ENCODE results near the gene CEP350. TPM values are rescaled to one million over a fixed set of nuclear protein-coding genes. Genes with fewer than 3 reads are reported as not detected.
A peak's percentile ranks its signal among the peaks of the same experiment; 100 is the strongest.

CEP350 gene
- total and polyA plus RNA-seq, 2 of the 13 experiments (the other 11 are each of a cell fraction or from before 2014, with no cell fraction given), result 7.6 to 35.9 TPM

- TF ChIP-seq ZNF367 (CRISPR knock-in tag; IDR thresholded peaks at IDR 0.05; ENCODE audit: borderline replicate concordance) (no peak), NKX3-1 (CRISPR knock-in tag; IDR thresholded peaks at IDR 0.05) (no peak), PCBP1 (IDR thresholded peaks at IDR 0.05; ENCODE audit: borderline replicate concordance, low read depth, low read length) (no peak), BCLAF1 (IDR thresholded peaks at IDR 0.05) (no peak), ZNF10 (CRISPR knock-in tag; IDR thresholded peaks at IDR 0.05; ENCODE audit: borderline replicate concordance, low read depth) (no peak), BCL6 (CRISPR knock-in tag; IDR thresholded peaks at IDR 0.05) (no peak; the same call in 1 of the 2 replicates), HIVEP1 (CRISPR knock-in tag; IDR thresholded peaks at IDR 0.05) (no peak), MED8 (CRISPR knock-in tag; IDR thresholded peaks at IDR 0.05; ENCODE audit: insufficient replicate concordance) (no peak), HNRNPH1 (optimal IDR thresholded peaks at IDR 0.05; ENCODE audit: low read depth, low read length) (no peak), ZBTB33 (CRISPR knock-in tag; IDR thresholded peaks at IDR 0.05) (peak; percentile 44; the same call in 1 of the 2 replicates), MED1 (CRISPR knock-in tag; IDR thresholded peaks at IDR 0.05) (peak; percentile 51; the same call in 1 of the 2 replicates), NFATC3 (CRISPR knock-in tag; IDR thresholded peaks at IDR 0.05) (0 out of 2 replicates have a peak, but pooled peaks have one; percentile 47), ZIK1 (CRISPR knock-in tag; IDR thresholded peaks at IDR 0.05; ENCODE audit: borderline replicate concordance, low read depth) (no peak), NFE2 (CRISPR knock-in tag; IDR thresholded peaks at IDR 0.05) (no peak)
- TF ChIP-seq, protein P1, sequence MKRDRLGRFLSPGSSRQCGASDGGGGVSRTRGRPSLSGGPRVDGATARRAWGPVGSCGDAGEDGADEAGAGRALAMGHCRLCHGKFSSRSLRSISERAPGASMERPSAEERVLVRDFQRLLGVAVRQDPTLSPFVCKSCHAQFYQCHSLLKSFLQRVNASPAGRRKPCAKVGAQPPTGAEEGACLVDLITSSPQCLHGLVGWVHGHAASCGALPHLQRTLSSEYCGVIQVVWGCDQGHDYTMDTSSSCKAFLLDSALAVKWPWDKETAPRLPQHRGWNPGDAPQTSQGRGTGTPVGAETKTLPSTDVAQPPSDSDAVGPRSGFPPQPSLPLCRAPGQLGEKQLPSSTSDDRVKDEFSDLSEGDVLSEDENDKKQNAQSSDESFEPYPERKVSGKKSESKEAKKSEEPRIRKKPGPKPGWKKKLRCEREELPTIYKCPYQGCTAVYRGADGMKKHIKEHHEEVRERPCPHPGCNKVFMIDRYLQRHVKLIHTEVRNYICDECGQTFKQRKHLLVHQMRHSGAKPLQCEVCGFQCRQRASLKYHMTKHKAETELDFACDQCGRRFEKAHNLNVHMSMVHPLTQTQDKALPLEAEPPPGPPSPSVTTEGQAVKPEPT (CRISPR knock-in tag; IDR thresholded peaks at IDR 0.05; ENCODE audit: low read depth), result peak; percentile 75; the same call in 1 of the 2 replicates
- TF ChIP-seq, protein P2, sequence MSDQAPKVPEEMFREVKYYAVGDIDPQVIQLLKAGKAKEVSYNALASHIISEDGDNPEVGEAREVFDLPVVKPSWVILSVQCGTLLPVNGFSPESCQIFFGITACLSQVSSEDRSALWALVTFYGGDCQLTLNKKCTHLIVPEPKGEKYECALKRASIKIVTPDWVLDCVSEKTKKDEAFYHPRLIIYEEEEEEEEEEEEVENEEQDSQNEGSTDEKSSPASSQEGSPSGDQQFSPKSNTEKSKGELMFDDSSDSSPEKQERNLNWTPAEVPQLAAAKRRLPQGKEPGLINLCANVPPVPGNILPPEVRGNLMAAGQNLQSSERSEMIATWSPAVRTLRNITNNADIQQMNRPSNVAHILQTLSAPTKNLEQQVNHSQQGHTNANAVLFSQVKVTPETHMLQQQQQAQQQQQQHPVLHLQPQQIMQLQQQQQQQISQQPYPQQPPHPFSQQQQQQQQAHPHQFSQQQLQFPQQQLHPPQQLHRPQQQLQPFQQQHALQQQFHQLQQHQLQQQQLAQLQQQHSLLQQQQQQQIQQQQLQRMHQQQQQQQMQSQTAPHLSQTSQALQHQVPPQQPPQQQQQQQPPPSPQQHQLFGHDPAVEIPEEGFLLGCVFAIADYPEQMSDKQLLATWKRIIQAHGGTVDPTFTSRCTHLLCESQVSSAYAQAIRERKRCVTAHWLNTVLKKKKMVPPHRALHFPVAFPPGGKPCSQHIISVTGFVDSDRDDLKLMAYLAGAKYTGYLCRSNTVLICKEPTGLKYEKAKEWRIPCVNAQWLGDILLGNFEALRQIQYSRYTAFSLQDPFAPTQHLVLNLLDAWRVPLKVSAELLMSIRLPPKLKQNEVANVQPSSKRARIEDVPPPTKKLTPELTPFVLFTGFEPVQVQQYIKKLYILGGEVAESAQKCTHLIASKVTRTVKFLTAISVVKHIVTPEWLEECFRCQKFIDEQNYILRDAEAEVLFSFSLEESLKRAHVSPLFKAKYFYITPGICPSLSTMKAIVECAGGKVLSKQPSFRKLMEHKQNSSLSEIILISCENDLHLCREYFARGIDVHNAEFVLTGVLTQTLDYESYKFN (CRISPR knock-in tag; conservative IDR thresholded peaks at IDR 0.05), result peak; percentile 44
- TF ChIP-seq, protein P3, sequence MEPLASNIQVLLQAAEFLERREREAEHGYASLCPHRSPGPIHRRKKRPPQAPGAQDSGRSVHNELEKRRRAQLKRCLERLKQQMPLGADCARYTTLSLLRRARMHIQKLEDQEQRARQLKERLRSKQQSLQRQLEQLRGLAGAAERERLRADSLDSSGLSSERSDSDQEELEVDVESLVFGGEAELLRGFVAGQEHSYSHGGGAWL (CRISPR knock-in tag; IDR thresholded peaks at IDR 0.05), result peak; percentile 77
Observed at GRCh38 chr1:179954493-179955286, at the start of gene CEP350 (continued).
